Stimulated activated CD4-positive, alpha-beta T cell treated with anti-CD3 and anti-CD28 coated beads, Interleukin-12 subunit alpha, Interleukin-12 subunit beta, amount 100 ng/mL, for 48 hours (primary cell): Measurements from ENCODE around the gene NFATC3.

Source experiments
- DNase-seq, 3 donors: peaks; one replicate each; pipeline ENCODE4 v3.0.0-alpha.2; 2020; ENCODE audit warnings: low read depth in 2 of 3, low spot score in 1 of 3

Gene NFATC3

DNA sequence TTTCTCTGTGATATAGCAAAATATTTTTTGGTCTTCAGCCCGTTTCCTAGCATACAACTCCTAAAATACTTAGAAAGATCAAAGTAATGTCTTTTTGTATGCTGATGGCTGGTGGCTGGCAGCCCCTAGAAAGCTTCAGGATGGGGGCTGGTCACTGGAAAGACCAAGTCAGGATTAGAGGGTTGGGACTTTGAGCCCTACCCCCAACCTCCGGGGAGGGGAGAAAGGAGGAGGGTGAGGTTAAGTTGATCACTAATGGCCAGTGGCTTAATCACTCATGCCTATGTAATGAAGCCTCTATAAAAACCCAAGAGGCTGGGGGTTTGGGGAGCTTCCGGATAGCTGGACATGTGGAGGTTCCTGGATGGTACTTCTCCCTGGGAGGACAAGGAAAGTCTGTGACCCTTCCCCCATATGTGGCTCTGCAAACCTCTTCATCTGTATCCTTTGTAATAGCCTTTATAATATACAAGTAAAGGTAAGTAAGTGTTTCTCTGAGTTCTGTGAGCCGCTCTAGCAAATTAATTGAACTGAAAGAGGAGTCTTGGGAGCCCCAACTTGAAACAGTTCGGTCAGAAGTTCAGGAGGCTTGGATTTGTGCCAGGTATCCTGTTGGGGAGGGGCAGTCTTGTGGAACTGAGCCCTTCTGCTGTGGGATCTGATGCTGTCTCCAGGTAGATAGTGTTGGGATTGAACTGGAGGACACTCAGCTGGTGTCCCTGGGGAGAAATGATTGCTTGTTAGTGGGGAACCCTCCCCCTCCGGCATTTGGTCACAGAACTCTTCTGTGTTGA is 182.6 kb downstream of the NFATC3 start:
- no peak for DNase-seq

DNA sequence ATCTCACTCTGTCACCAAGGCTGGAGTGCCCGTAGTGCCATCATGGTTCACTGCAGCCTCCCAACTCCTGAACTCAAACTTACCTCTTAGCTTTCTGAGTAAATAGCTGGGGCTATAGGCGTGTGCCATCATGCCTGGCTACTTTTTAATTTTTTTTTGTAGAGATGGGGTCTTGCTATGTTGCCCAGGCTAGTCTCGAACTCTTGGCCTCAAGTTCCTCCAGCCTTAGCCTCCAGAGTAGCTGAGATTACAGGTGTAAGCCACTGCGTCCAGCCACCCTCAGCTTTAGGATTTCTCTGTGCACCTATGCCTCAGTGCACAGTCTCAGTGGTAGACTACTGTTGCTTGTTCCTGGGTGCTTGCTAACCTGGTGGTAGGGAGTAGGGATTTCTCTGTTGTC is 184.6 kb downstream of the NFATC3 start:
- DNase-seq = no peak

DNA sequence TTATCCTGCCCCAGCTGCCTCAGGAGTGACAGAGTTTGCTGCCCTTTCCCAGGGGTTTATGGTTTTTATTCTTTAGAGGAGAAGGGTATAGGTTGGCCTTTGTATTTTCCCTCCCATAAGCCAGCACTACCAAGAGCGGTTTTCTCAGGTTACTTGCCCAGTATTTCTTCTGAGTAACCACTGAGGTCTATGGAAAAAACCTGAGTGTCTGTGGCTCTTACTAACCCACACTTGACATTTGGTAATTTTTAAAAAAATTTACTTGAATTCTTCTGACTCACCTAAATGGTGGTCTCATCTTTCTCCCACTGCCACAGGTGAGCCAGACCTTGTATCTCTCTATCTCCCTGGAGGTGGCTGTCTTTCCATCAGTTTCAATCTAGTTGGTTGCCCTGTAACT is 185.2 kb downstream of the NFATC3 start:
- DNase-seq = no peak

DNA sequence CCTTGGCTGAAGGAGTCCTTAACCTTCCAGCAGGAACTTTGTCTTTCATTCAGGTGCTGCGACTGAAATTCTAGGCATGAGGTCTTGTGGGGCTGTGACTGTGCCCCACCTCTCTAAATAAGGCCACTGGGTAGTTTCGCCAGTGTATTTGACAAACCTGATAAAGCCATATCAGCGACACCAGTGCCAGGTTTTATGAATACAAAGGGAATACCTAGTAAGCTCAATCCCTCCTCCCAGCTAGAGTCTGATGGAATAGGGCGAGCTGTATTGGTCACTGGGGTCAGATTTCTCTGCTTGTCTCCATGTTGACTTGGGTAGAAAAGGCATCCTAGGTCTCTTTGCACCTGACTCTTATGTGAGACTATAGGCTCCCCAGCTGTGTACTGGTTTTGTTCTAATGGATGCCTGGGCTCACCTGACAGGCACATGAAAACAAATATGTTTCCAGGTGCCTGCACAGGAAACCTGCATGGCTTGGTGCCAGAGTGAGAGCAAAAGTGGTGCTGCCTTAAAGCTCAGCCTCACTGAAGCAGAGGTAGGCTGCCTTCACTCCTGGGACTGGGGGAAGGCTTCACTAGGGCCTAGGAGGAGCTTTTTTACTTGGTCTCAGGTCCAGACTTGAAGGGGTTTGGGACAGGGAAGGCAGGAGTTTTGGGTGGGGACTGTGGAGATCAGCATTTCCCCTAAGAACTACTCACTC is 187.5 kb downstream of the NFATC3 start:
- DNase-seq = no peak

DNA sequence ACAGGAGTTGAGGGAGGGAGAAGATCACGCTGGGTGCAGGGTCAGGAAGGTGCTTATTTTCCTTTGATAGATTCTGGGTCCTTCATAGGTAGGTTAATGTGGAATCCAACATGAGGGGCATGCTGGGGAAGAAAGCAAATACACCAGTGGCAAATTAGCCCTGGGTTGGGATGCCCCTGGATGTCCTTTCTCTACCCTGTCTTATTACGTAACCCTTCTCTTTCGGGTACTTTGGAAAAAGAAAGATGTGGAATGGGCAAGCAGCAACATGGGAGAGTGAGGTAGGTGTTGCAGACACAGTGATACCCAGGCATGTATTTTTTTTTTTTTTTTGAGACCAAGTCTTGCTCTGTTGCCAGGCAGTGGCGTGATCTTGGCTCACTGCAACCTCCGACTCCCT is 188.3 kb downstream of the NFATC3 start:
- DNase-seq = no peak

DNA sequence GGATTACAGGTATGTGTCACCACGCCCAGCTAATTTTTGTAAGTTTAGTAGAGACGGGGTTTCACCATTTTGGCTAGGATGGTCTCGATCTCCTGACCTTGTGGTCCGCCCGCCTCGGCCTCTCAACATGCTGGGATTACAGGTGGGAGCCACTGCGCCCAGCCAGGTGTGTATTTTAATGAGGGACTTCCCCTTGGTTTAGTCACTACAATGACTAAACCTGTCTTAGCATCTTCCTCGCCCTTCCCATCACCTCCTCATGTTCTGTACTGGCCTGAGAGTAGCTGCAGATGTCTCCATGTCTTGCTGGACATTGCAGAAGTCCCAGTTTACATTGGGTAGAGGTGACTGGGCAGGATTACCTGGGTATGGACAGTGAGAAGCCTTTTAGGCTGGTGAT is 188.7 kb downstream of the NFATC3 start:
- no peak for DNase-seq

DNA sequence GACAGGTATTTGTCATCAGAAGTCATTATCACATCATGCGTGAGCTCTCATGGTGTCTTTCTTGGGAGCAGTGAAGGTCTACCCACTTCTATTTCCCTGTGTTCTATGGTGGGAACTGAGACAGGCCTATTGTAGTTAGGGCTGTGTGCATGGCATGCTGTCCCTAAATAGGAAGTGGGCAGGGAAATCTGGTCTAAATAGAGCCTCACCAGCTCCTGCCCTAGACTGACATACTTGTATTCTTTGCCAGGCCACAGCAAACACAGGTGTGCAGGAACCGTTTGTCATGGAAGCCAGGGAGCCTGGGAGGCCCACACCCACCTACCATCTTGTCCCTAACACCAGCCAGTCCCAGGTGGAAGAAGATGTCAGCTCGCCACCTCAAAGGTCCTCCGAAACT is 189.3 kb downstream of the NFATC3 start:
- no peak for DNase-seq

DNA sequence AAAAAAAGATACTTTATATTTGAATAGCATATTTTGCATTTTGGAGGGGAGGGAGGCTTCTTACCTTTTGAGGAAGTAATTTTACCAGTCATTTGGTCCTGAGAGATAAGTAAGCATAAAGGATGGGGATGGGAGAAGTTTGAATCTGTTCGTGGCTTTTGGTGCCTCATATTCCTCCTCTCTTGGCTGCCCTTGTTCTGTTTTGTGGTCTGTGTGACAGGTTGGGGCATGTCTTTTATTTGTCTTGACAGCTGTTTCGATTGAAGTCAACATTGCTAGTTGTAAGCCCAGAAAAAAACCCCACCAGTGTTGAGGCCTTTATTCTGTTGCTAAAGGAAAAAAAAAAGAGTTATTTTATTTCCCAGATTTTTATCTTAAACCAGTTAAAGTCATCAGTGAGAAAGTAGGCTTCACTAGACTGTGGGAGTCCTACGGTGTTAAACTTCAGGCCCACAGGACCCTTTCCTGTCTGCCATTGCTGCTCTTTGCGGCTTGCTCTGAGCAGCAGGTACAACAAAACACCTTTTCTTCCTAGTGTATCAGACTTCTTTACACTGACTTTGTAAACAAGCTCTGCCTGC is 190.5 kb downstream of the NFATC3 start:
- no peak for DNase-seq

DNA sequence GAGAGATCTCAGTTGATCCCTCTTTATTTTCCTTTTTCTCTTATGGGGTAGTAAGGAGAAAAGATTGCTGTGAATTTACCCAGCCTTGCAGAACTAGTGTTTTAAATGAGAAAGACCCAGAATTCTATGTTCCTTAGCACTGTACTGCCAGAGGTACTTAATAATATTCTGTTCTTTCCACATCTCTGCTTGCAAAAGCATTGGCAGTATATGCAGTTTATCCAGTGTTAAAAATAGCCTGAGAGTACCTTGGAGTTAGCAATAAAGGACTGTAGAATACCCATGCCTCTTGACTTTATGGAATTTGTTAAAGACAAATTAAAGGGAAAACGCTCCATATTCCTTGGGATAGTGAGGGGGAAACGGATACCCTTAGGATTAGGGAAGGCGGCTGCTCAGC is 191.1 kb downstream of the NFATC3 start:
- DNase-seq = no peak
